COLO829 (cell line): ENCODE data around the gene RRAS2.

Experiments
- DNase-seq: peaks from one replicate; pipeline ENCODE4 v3.0.0; 2012; ENCODE audit warnings: low spot score

Gene RRAS2

DNA sequence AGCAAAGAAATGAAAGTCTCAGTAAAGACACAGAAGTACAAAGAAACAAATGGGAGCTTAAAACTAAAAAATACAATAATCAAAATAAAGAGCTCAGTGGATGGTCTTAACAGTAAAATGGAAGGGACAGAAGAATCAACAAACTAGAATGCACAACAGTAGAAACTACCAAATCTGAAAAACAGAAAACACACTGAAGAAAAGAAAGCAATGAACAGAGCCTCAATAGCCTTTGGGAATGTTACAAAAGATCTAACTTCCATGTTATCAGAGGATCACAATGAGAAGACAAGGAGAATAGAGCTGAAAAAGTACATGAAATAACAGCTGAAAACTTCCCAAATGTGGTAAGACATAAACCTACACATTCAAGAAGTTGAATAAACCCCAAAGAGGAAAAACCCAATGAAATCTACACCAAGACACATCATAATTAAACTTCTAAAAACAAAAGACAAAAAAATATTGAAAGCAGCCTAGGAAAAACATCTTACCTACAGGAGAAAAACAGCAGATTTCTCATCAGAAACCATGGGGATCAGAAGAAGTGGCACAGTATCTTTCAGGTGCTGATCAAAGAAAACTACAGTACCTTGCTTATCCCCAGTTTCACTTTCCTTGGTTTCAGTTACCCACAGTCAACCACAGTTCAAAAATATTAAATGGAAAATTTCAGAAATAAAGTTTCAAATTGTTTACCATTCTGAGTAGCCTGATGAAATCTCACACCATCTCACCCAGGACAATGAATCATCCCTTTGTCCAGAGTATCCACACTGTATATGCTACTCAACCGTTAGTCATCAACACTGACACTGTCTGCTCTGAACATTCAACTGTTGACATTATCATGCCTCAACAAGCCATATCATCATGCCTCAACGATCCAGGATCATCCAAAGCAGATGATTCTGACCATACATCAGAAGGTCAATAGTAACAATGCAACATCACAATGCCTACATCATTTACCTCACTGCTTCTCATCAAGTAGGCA lies 22.2 kb downstream of the RRAS2 start:
- DNase-seq: peak; percentile 63

DNA sequence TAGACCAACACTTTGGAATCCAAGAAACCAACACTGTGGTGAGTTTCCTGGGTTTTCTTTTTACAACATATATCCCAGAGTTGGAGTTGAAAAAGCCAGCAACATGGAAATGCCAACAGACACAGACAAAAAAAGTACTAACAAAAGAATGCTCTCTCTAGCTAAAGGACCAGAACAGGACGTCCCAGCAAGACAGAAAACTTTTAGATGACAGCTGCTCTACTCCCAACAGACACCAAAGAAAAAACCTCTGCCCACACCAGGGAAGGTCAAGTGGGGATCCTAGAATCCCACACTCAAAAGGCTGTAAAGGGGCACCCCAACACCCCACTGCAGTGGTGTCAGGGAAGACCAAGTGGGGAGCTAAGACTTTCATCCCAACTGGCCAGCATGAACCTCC lies 23.3 kb downstream of the RRAS2 start:
- DNase-seq: no peak

- DNase-seq: no peak
These were observed 24.1 kb downstream of the RRAS2 start for GRCh38 chr11:14334893-14335292.

GRCh38 chr11:14334192-14334591 lies 24.8 kb downstream of the RRAS2 start:
- no peak for DNase-seq

GRCh38 chr11:14331476-14332136 lies 27.4 kb downstream of the RRAS2 start:
- no peak for DNase-seq

- no peak for DNase-seq
These were observed 28.1 kb downstream of the RRAS2 start for GRCh38 chr11:14330881-14331280.

DNA sequence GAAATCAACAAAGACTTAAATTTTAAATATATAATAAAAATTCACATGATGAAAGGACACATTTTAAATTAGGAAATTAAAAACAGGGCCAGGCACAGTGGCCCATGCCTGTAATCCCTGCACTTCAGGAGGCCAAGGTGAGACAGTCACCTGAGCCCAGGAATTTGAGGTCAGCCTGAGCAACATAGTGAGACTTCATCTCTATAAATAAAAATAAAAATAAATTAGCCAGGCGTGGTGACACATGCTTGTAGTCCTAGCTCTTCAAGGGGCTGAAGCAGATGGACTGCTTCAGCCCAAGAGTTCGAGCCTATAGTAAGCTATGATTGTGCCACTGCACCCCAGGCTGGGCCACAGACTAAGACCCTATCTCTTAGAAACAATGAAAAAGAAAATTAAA lies 29.3 kb downstream of the RRAS2 start:
- DNase-seq: no peak

DNA sequence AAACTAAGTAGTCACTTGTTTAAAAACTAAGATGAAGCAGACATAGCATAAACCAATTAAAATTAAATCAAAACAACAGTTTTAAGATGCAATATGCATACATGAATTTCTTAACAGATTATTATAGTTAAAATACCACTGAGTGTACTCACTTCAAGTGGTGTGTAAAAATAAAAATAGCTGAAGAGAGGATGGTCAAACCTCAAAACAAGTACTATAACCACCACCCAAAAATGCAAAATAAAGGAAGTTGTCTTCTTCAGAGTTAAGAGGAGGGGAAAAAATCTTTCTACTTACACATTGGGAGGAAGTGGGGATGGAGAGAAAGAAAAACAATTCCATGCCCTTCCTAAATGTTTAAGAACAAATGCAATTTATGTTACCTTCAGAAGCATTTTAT lies 31.9 kb downstream of the RRAS2 start:
- DNase-seq: no peak

DNA sequence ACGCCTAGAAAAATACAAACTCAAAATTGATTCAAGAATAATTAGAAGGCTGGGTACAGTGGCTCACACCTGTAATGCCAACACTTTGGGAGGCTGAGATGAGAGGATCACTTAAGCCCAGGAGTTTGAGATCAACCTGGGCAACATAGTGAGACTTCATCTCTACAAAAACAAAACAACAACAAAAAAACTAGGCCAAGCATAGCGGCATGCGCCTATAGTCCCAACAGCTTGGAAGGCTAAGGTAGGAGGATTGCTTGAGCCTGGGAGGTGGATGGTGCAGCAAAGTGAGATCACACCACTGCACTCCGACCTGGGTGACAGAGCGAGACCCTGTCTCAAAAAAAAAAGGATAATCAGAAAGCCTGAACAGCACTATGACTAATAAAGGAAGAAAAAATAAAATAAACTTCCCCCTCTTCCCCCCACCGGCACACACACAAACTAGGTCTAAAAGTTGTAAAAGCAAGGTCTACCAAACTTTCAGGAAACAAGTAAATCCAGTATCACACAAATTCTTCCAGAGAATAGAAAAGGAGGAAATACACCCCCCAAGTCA lies 35.8 kb downstream of the RRAS2 start:
- no peak for DNase-seq

GRCh38 chr11:14322510-14322909 lies 36.5 kb downstream of the RRAS2 start:
- DNase-seq: no peak

DNA sequence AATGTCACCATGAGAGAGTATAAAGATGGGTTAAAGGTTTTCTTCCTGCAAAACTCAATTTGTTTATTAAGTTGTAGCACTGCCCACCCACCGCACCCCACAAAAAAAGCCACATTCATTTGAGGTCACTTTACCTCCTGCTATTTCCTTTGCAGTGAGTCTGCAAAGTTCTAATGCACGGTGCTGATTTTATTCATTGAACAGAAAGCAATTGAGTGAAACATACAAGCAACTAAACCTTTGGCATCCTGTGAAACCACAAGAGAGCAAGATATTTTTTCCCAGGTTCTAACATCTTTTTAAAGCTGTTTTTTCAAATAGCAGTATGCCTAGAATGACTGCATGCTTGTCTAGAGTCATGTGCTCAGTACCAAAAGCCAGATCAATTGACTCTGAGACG lies 39.0 kb downstream of the RRAS2 start:
- peak; percentile 13 for DNase-seq

DNA sequence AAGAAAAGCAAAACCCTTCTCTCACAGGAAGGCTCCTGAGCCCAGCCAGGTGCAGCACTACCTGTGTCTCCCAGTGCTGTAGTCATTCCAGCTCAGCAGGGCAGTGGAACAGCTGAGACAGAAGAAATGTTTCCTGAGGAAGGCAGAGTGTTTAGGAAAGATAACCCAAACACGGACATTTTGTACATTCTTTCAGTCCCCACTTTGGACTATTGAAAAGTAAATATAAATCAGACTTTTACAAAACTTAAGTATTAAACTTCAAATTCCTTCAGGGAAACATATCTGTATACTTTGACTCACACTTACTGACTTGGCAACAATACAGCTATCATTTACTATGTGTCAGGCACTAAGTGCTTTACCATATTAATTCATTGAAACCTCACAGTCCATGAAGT lies 40.4 kb downstream of the RRAS2 start:
- no peak for DNase-seq

GRCh38 chr11:14317659-14318325 lies 41.2 kb downstream of the RRAS2 start:
- no peak for DNase-seq

GRCh38 chr11:14315130-14315529 lies 43.9 kb downstream of the RRAS2 start:
- DNase-seq: no peak

- DNase-seq: no peak
These were observed 44.9 kb downstream of the RRAS2 start for GRCh38 chr11:14314127-14314526.

DNA sequence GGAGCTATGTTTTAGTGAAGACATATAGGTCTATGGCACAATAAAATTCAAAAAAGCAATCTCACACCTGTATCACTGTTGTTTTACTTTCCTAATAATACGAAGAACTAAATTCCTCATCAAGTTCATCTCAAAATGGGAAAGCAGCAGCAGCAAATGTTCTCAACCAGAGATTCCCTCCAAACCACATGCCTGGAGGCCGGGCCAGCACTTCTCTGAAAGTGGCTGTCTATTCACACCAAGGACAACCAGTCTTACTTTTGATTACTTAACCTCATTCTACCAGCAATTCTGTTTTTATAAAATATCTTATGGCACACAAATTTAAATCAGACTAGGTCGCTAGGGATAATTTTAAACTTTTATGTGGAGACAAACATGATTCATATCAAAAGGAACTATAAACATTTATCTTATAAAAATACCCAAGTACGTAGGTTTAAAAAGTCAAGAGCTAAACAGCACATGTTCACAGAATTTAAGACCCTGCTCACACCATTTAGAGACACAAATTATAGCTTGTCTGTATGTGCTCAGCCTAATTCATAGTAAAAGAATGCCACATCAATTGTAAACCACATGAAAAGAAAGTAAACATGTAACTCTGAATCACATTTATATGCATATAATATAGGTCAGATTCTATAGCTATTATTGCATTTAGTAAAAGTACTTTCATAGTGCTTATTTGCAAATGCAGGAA lies 46.1 kb downstream of the RRAS2 start:
- no peak for DNase-seq

DNA sequence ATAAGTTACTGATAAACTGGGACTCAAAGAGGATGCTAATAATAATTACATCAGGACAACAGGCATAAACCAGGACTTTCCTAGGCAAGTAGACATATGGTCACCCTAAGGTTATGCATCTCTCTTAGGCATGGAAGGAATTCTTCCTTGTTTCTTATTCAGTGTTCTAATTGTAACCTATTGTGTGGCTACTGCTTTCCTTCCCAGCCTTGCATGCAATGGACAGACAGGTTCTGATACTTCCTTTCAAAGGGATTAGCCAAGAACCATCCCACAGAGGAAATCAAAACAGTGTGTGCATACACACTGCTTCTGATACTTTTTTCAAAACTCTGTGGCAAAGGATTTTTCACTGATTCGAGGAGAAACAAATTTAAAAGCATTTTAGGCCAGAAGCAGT lies 48.3 kb downstream of the RRAS2 start:
- no peak for DNase-seq

DNA sequence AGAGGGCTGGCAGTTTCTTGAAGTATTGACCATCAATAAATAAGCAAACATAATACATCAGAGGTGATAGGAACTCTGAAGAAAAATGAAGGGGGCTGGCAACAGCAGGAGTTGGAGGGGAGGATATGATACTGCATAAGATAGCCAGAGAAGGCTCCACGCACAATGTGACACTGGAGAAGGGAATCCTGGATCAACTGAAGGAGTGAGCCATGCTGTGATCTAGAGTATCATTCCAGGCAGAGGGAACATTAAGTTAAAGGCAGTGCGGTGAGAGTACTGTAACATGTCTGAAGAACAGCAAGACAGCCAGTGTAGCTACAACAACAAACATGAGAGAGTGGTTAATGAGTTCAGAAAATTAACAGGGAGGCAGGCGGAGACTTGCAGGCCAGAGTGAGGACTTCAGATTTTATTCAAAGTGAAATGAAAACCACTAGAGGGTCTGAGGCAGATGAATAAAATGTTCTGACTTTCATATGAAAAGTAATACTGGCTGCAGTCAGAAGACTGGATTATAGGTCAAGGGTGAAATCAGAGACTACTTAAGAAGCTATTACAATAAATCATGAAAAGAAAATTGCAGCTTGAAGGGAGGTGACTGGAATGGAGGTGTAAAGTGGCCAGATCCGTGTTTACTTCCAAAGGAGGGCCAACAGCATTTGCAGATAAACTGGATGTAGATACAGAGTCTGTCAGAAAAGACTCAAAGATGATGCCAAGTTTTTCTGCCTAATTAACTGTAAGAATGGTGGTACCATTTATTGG lies 49.4 kb downstream of the RRAS2 start:
- DNase-seq: no peak

- no peak for DNase-seq
These were observed 50.0 kb downstream of the RRAS2 start for GRCh38 chr11:14308897-14309387.

DNA sequence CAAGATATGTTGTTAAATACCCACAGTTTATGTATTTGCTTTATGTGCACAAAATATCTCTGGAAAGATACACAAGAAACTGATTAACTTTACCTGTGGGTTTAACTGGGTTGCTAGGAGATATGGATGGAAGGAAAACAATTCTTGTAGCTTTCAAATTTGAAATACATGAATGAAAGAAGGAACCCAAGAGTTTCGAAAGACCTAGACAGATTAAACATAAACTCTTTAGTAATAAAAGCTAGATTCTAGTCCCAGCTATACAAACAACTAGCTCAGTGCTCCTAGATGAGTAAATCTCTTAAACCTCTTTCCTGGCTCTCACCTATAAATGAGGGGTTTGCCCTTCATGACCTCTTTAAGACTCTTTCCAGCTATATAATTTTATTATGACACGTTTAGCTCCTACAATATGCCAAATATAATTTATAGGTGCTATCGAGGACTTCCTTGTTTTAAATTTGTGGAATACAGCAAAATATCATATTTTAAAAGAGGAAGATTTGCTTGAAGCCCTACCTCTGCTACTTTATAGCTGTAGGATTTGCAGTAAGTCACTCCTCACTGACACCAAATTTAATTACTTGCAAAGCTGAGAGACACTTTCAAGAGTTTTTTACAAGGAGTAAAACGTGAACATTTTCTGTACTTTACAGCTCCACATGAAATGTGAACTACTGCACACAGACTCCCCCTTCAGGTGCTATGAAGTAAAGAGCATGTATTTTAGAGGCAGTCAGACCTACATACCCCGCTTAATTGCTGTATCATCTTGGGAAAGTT lies 50.7 kb downstream of the RRAS2 start:
- DNase-seq: peak; percentile 46
